NCI-H2029 (cell line): ENCODE results near the gene CYP2J2.
"Not testable (repeated sequence)": the region's sequence is repeated elsewhere in the genome, so short reads cannot be mapped to it uniquely, and the experiment has no call there.

Source experiments
- DNase-seq: peaks from one replicate; lab custom pipeline; 2025; lab: John Stamatoyannopoulos, UW

The CYP2J2 gene, protein sequence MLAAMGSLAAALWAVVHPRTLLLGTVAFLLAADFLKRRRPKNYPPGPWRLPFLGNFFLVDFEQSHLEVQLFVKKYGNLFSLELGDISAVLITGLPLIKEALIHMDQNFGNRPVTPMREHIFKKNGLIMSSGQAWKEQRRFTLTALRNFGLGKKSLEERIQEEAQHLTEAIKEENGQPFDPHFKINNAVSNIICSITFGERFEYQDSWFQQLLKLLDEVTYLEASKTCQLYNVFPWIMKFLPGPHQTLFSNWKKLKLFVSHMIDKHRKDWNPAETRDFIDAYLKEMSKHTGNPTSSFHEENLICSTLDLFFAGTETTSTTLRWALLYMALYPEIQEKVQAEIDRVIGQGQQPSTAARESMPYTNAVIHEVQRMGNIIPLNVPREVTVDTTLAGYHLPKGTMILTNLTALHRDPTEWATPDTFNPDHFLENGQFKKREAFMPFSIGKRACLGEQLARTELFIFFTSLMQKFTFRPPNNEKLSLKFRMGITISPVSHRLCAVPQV

DNA sequence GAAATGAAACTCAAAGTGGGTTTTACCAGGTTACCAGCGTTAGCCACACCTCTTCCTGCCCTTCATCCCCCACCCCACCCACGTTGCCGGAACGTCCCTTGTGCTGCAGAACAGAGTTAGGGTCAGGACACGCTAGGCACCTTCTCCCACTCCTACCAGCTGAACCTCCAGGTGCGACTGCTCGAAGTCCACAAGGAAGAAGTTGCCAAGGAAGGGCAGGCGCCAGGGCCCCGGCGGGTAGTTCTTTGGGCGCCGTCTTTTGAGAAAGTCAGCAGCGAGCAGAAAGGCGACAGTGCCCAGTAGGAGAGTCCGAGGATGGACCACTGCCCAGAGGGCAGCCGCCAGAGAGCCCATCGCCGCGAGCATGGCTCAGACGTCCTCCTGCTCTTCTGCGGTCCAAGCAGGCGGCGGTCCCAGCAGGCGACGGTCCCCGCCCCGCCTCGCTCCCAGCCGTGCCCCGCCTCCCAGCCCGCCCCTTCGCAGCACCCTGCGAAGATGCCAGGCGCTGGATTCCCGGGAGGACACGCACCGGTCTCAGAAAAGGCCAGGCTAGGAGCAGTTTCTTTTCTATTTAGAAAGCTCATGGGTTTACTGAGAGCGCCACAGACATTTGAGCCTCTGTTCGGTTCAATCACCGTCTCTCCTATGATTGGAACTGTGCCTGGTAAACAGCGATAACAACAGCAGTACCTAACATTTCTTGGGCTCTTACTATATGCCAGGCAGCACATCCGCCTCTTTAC lies at the start of gene CYP2J2:
Gene CYP2J2, minus strand, starts transcription at position 393 of the 743 bp plus-strand sequence. Its CDS starts 27 bp downstream, at position 366.
- peak; percentile 63 for DNase-seq

DNA sequence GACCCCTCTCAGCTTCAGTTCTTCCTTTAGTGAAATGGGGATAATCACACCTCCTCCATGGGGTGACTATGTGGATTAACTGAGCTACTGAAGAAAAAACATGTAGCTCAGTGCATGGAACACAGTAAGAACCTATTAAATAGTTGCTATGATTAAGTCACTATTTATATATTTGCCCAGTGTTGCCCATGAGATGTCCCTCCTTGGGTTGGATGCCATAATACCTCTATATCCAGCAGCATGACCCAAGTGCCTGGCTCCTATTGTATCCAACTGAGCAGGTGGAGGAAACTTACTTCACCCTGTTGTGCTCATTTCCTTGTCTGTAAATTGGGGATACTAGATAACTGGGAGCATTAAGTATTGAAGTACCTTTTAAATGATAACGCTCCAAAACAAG lies 47.1 kb upstream of the CYP2J2 start:
- DNase-seq: no peak

DNA sequence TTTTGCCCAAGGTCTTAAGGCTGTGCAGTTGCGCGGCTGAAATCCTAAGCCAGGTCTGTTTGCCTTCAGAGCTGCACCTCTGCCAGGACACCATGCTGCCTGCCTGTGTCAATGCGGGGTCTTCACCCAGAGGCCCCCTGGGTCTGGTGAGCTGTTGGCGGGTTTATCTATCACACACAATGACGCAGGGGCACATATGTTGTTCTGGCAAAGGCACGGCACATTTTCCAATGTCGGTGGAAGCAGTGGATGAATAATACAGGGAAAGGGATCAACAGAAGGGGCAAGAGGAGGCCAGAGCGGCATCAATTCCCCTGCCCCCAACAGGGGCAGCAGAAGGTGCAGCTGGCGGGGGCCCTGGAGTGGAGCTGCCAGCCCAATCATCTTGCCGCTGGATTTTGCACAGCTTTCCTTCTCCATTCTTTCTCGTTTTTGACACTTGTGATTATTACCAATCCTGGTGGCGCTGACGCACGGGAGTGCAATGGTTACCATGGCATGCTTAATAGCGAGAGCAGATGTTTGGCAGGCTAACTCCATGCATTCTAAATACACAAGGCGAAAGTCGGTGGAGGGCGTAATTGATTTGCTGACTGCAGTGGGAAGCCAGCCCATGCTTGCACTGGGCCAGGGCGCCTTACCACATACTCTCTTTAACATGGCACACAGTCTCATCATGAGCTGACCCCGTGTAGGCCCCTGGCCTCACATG lies 45.8 kb upstream of the CYP2J2 start:
- peak; percentile 93 for DNase-seq

DNA sequence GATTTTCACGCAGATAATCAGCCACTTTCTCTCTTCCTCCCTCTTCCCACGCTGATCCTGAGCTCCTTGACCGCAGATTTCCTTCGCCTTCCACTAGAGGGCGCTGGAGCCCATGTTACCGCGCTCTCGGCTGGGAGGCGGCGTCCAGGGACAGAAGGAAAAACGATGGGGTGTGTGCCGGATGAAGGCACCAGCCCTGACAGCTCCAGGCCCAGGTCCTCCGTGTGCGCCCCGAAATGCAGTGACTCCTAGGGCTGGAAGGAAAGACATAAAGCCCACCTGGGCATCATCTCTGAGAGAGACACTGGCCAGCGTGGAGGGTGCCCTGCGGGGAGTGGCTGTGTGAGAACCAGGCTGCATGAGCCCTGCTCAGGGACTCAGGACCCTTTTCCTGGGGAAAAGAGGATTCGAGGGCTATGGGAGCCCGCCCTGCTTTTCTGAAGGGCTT lies 44.9 kb upstream of the CYP2J2 start:
- DNase-seq: peak; percentile 88

DNA sequence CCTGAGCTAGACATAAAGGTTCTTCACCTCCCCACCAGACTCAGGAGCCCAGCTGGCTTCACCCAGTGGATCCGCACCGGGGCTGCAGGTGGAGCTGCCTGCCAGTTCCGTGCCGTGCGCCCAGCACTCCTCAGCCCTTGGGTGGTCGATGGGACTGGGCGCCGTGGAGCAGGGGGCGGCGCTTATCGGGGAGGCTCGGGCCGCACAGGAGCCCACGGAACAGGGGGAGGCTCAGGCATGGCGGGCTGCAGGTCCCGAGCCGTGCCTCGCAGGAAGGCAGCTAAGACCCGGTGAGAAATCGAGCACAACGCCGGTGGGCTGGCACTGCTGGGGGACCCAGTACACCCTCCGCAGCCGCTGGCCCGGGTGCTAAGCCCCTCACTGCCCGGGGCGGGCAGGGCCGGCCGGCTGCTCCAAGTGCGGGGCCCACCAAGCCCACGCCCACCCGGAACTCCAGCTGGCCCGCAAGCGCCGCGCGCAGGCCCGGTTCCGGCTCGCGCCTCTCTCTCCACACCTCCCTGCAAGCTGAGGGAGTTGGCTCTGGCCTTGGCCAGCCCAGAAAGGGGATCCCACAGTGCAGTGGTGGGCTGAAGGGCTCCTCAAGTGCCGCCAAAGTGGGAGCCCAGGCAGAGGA lies 43.1 kb upstream of the CYP2J2 start:
- not testable (repeated sequence) for DNase-seq

DNA sequence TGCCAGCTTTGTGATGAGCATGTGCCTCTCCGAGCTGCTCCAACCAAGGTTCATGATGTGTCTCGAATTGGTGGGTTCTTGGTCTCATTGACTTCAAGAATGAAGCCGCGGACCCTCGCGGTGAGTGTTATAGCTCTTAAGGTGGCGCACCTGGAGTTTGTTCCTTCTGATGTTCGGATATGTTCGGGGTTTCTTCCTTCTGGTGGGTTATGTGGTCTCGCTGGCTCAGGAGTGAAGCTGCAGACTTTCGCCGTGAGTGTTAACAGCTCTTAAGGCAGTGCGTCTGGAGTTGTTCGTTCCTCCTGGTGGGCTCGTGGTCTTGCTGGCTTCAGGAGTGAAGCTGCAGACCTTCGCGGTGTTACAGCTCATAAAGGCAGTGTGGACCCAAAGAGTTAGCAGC lies 42.2 kb upstream of the CYP2J2 start:
- DNase-seq: not testable (repeated sequence)

DNA sequence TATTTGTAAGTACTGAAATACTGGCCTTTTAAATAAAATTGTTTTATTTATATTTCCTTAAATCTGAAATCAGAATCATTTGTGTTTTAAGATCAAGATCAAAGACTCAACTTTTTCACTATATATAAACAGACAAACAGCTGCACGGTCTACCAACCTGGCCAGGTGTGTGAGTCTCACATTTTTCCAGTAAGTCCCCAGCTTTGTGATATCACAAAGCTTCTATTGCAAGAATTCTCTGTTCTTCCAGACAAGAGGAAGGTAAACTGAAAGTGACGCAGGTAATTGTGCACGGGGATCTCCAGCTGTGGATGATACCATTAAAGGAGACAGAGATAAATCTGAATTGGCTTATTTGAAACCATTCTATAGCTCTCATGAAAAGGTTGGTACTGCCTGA lies 41.2 kb upstream of the CYP2J2 start:
- peak; percentile 37 for DNase-seq

DNA sequence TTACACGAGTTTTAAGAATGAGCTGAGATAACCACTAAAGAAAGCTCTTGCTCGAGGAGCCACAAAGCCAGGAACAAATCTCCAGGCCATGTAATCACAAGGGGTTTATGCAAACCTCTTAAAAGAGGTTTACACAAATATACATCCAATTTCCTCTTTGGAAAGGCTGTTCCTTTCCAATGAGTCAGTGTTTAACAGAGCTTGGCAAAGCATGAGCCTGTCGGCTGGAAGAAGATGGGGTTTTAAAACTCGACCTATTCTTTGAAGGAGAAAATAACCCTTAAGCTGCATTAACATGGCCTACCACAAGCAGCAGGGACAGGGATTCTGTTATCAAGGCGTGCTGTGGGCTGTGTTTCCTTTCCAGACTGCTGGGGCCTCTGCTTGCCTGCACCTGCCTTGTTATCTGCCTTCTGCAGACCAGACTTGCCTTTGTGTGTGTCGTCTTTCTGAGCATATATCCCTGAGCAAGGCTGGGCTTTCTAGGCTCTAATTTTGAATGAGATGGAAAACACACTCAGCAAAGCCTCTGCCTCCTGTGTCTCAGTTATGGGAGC lies 40.6 kb upstream of the CYP2J2 start:
- DNase-seq: peak; percentile 75

DNA sequence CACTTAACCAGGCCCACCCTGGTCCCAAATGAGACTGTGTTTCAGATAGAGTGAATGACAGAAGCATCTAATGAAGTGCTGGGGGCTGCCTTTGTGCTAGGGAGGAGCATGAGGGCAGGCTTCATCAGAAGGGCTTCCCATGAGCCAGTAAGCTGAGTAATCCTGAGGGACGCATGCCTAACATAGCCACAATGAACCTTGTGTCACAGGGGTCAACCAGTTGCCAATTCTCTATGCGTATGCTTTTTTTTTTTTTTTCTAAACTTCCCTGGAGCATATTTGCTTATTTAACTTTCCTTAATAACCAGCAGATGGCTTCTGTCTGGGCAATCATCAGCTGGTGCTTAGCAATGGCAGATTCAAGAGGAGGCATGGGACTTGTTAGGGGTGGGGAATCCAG lies 25.5 kb upstream of the CYP2J2 start:
- no peak for DNase-seq

DNA sequence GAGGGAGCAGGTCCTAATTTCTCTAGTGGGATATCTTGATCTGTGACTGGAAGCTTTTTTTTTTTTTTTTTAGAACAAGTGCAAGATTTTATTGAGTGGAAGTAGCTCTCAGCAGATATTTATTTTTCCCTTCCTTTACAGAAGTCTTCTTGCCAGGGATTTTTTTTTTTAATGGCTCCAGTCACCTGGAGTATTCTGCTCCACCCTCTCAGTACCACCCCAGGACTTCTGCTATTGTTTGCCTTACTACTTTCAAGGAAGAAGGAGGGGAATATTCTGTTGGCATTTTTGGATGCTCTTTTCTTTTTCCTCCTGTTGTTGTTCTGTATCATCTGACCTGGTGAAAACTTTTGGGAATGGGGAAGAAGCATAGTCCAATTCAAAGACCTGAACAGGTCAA lies 23.1 kb upstream of the CYP2J2 start:
- no peak for DNase-seq

DNA sequence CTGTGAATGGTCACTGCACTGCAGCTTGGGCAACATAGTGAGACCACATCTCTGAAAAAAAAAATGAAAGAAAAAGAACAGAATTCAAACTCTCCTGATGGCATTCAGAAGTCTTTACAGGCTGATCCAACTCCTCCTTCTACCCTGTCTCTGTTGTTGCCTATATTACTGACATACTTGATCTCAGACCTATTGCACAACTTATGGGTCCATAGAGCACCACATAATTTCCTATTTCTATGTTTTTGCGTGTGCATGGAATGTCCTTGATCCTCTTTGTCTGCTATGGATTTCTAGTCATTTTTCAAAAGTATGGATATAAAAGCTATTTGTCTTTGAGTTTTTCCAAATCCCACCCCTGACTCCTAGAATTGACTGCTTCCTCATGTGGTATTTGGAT lies 22.4 kb upstream of the CYP2J2 start:
- DNase-seq: no peak

DNA sequence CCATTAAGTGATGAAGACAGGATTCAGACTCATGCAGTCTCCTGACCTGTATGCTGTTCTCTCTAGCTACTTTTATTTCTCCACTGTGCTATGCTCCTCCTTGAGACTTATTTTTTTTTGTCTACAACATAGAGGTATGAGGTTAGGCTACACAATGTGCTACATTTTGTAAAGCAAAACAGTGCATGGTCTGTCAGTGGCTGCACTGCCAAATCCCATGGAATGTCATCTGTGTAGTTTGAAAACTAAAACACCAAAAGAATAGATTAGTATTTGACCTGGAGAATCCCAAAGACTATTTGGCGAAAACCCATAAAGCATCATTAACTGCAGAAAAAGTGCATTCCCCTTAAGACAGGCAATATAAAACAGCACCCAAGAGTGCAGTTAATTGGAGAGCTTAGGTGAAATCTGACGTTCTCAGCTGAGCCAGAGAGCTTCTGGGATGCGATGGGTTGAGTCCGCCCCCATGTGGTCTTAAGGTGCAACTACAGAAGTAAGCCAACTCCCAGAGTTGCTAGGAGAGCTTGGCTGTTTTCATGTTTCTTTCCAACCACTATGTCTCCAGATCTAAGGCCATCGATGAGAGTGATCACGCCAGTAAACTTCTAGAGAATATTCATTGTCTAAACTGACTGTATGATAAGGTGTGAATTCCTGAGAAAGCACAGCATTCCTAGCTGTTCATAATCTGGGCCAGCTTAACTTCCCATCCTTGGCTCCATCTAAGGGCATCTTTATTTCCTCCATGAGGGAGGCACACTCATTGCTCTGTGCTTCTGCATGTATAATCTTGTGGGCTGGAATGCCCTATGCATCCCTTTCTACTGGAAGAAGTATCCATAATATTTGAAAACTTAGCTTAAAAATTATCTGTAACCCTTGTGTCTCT lies 20.7 kb upstream of the CYP2J2 start:
- DNase-seq: peak; percentile 80

DNA sequence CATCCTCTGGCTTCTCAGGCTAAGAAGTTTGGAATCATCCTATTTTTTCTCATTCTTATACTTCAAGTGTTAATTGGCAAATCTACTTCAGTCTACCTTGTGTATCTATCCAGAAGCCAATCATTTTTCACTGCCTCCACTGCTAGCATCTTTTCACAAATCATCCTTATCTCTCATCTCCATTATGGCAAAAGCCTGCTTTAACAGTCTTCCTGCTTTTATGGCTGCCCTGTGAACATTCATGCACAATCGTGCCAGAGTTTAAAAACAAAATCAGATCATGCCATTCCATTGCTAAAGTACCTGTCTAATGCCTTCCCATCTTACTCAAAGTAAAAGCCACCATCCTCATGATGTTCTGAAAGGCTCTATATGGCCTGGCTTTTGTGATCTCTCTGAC lies 19.2 kb upstream of the CYP2J2 start:
- DNase-seq: no peak

DNA sequence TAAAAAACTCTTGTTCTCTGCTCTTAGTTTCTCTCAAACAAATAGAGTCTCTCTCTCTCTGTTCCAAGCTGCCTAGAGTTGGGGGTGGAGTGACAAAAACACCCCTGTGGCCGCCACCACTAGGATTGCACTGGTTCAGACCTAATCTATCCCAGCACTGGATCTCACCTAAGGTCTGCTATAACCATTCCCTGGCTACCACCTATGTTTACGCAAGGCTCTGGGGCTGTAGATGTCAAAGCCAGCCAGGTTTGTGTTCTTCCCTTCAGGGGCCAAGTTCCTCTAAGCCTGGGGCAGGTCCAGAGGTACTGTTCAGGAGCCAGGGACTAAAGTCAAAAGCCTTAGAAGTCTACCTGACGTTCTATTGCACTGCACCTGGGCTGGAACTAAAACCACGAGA lies 12.8 kb upstream of the CYP2J2 start:
- no peak for DNase-seq

DNA sequence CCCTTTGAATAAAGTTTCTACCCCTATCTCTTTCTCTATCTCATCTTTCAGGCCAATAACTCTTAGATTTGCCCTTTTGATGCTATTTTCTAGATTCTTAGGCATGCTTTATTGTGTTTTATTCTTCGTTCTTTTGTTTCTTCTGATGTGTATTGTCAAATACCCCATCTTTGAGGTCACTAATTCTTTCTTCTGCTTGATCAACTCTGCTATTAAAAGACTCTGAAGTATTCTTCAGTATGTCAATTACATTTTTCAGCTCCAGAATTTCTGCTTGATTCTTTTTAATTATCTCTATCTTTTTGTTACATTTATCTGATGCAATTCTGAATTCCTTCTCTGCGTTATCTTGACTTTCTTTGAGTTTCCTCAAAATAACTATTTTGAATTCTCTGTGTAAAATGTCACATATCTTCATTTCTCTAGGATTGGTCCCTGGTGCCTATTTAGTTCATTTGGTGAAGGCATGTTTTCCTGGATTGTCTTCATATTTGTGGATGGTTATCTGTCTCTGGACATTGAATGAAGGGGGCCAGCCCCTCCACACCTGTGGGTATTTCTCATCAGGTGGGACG lies 11.2 kb upstream of the CYP2J2 start:
- DNase-seq: no peak

DNA sequence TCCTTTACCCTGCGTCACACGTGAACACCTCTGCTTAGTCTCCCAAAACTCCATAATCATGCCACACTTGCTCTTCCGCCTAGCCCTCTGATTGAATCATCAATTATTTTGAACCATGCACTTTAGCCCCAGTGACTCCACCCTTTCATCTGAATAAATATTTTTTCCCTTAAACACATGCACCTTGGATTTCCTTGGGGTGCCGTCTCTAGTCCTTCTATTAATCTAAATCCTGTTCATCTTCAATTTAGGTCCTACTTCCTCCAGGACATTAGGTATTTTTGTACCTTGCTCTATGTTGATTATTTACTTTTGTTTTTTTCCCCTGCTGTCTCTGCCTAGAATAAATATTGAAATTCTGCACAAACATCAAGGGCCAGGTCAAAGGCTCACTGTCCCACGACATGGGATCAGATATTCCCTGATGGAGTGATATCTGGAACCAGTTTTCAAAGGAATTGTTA lies 9.8 kb upstream of the CYP2J2 start:
- DNase-seq: no peak

DNA sequence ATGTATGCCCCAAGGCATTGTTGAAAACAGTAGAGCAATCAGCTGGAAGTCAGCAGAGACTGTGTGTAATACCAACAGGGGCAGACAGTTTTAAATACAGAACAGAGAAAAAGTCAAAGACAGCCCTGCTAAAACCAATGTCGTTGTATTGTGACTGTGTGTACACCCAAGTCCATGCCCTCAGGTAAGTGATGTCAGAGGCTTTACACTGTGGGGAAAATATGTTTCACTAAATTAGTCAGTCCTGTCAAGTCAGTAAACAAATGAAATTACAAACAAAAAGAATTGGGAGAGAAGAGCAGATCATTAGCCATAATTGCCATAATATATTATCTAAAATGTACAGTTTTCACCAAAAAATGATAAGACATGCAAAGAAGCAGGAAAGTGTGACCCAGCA lies 2.4 kb upstream of the CYP2J2 start:
- no peak for DNase-seq

DNA sequence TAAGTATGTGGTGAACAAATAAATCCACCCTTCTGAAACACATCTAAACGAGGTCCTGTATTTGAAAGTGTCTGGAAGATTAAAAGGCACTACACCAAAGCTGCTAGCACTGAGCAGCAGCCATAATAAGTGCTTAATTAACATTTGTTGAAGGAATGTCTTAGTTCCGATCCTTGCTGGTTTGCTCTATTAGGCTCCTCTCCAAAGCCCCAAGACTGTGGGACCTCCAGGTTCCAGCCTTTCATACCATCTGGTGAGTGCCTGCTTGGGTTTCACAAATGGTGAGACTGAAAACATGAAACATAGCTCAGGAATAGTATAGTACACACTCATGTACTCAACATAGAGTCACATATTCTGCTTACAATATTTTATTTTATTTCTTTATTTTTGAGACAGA lies 640 bp upstream of the CYP2J2 start:
- DNase-seq: no peak

DNA sequence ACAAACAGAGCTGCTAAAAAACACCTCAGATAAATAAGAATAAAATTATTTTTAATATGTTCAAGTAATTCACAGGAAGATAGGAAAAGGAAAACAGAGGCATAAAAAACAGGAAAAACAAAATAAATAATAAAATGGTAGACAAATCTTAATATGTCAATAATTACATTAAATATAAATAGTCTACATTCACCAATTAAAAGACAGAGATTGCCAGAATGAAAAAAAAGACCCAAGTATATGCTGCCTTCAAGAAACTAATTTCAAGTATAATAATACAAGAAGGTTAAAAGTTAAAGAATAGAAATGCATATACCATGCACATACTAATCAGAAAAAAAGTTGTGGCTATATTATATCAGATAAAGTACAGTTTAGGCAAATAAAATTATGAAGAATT lies 1.9 kb downstream of the CYP2J2 start:
- no peak for DNase-seq

DNA sequence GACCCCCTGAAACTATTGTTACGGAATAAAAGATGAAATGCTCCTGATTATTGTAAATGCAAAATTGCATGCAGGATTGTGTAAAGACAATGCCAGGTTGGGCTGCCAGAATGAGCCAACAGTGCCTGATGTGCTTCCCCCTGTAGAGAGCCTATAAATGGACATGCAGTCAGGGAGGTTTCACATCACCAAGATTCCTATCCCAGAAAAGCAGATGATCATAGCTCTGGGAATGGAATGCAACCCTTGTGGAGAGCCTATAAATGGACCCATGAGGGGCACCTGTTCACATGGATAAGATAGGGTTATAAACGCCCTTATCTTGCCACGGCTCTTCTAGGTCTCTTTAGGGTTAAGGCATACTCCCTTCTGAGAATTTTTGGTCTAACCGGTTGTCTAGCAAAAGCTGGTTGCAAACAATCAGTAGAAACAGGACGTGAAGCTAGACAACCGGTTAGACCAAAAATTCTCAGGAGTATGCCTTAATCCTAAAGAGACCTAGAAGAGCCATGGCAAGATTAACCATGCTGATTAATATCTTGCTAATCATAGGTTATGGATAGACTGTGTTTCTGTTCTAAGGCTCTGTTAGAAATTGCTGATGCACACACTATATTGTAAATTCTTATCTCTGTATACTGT lies 5.2 kb downstream of the CYP2J2 start:
- not testable (repeated sequence) for DNase-seq
